Measurements from ENCODE around the gene HSPA1A.

DNA sequence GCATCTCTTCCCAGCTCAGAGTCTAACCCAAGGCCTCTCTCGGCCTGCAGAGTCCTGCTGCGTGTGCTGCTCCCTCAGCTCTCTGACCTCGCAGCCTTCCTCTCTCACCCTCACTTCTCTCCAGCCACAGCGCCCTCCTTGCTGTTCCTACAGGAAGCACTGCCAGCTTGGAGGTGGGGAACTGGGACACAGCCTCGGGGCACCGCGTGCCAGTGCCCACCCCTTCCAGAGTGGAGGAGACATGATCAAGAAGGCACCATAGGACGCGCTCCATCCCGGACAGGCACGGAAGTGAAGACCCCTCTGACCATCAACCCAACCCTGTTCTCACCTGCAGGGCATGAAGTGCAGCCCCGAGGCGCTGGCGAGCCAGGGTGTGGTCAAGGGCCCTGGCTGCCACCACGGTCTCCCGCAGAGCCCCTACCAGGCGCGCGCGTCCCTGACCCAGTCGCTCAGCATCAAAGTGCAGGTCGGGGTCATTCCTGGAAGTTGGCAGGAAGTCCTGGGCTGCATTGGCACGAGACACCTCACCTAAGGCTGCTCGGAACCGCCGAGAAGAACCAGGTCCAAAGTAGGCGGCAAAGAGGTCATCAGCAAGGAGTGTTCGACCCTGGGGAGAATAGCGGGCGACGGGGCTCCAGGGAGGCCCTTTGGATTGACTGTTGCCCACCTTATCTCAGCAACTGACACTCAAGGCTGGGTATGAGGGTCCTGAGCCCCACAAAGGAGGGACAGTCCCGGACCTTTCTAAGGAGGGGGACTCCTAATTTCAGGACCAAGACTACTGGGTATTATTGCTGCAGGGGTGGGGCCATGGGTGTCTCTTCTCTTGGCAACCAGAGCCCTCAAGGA lies 39.5 kb upstream of the HSPA1A start:
- TF ChIP-seq TCF4 (CRISPR knock-in tag; IDR thresholded peaks at IDR 0.05; ENCODE audit: borderline replicate concordance) (no peak), ESRRG (CRISPR knock-in tag; IDR thresholded peaks at IDR 0.05) (no peak), TSHZ2 (CRISPR knock-in tag; IDR thresholded peaks at IDR 0.05) (no peak), ZFP30 (CRISPR knock-in tag; IDR thresholded peaks at IDR 0.05) (no peak), ZNF565 (CRISPR knock-in tag; conservative IDR thresholded peaks at IDR 0.05; ENCODE audit: low read depth) (no peak), TOX (CRISPR knock-in tag; IDR thresholded peaks at IDR 0.05; ENCODE audit: borderline replicate concordance) (no peak), ZFP3 (CRISPR knock-in tag; IDR thresholded peaks at IDR 0.05) (no peak), POU6F1 (CRISPR knock-in tag; IDR thresholded peaks at IDR 0.05; ENCODE audit: borderline replicate concordance, low read depth) (no peak), ZNF8 (CRISPR knock-in tag; IDR thresholded peaks at IDR 0.05) (no peak), ZC3H10 (CRISPR knock-in tag; IDR thresholded peaks at IDR 0.05) (no peak), SNAI2 (CRISPR knock-in tag; IDR thresholded peaks at IDR 0.05) (no peak), RARB (CRISPR knock-in tag; IDR thresholded peaks at IDR 0.05) (no peak)
- TF ChIP-seq, protein P1, sequence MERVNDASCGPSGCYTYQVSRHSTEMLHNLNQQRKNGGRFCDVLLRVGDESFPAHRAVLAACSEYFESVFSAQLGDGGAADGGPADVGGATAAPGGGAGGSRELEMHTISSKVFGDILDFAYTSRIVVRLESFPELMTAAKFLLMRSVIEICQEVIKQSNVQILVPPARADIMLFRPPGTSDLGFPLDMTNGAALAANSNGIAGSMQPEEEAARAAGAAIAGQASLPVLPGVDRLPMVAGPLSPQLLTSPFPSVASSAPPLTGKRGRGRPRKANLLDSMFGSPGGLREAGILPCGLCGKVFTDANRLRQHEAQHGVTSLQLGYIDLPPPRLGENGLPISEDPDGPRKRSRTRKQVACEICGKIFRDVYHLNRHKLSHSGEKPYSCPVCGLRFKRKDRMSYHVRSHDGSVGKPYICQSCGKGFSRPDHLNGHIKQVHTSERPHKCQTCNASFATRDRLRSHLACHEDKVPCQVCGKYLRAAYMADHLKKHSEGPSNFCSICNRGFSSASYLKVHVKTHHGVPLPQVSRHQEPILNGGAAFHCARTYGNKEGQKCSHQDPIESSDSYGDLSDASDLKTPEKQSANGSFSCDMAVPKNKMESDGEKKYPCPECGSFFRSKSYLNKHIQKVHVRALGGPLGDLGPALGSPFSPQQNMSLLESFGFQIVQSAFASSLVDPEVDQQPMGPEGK (CRISPR knock-in tag; IDR thresholded peaks at IDR 0.05; ENCODE audit: borderline replicate concordance) = no peak
